Activated T-helper 1 cell treated with Interleukin-2 at 50 U/mL for 16 hours (primary cell): ENCODE data around the gene NOD1.
"Not testable (repeated sequence)": the region's sequence is repeated elsewhere in the genome, so short reads cannot be mapped to it uniquely, and the experiment has no call there.

Experiments
- DNase-seq: peaks from one replicate; pipeline ENCODE4 v3.0.0-alpha.2; 2020; ENCODE audit warnings: low read depth

Gene NOD1

DNA sequence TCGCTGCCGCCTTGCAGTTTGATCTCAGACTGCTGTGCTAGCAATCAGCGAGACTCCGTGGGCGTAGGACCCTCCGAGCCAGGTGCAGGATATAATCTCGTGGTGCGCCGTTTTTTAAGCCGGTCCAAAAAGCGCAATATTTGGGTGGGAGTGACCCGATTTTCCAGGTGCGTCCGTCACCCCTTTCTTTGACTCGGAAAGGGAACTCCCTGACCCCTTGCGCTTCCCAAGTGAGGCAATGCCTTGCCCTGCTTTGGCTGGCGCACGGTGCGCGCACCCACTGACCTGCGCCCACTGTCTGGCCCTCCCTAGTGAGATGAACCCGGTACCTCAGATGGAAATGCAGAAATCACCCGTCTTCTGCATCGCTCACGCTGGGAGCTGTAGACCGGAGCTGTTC is 58.5 kb downstream of the NOD1 start:
- not testable (repeated sequence) for DNase-seq

DNA sequence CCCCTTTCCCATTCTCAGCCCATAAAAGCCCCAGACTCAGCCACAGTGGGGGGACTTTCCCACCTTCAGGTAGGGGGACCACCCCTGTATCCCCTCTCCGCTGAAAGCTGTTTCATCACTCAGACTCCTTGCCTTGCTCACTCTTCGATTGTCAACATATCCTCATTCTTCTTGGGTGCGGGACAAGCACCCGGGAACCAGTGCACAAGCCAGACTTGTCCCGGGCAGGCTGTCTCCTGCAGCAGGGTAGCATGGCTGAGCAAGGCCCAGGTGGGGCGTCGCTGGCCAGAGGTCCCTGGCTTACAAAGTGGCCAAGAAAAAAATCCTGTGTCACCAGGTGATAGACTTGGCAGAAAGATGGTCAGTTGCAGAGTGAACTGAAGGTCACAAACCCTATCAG is 64.7 kb downstream of the NOD1 start:
- no peak for DNase-seq

DNA sequence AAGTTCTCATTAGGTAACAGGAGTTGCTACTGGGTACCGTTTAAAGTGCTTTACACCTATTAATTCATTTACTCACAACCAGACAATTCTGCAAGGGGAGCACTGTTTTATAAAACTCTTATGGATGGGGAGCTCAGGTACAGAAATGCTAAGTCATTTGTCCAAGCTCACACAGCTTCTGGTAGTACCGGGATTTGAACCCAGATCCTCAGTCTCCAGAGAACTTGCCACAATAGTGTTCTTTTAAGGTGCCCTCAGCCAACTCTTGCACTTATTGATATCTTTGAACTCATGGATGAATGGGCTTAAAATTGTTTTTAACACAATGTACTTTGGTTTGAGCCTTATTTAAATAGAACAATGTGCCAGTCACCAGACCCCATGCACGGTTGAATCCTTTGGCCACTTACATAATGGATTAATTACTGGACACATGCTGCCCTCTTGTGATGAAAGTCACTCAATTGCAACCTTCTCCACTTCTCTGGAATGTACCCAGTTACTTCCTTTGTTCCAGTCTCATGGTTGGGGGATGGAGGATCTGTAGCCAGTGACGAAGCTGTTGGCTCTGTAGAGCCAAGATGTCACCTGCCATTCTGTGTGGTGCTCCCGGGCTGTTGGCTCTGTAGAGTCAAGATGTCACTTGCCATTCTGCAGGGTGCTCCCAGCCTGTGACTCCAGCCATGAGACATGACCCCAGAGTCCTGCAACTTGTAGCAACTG is 65.6 kb downstream of the NOD1 start:
- no peak for DNase-seq

- DNase-seq = no peak
Observed at GRCh38 chr7:30411897-30412296, 66.7 kb downstream of the NOD1 start.

DNA sequence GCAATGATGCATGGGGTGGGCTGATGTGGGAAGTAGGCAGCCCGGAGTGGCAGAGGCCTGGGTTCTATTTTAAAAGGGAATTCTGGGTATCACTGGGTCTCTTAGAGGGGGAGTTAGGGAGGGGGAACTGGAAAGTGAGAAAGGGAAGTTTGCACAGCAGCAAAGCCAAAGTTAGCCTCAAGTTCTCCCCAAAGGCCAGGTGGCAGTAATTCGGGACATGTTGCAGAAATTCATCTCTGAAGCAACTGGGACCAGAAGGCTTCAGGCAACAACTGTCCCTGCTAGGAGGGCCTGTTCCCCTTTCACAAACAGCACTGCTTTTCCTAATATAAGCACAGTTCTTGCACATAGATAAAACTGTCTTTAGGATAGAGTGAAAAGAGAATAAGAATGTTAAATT is 67.4 kb downstream of the NOD1 start:
- no peak for DNase-seq

- DNase-seq = no peak
Observed at GRCh38 chr7:30406664-30407425, 71.7 kb downstream of the NOD1 start.

DNA sequence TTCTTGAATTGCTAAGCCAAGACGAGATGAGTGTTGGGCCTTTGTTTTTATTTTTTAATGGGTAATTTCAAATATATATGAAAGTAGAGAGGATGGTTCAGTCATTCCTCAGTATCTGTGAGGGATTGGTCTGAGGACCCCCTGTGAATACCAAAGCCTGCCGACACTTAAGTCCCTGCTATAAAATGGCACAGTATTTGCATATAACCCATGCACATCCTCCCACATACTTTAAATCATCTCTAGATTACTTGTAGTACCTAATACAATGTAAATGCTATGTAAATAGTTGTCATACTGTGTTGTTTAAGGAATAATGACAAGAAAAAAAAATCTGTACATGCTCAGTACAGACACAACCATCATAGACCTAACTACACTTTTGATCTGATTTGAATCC is 73.4 kb downstream of the NOD1 start:
- DNase-seq = no peak

- DNase-seq = no peak
Observed at GRCh38 chr7:30403477-30403876, 75.1 kb downstream of the NOD1 start.

- no peak for DNase-seq
Observed at GRCh38 chr7:30396389-30396788, 82.2 kb downstream of the NOD1 start.

GRCh38 chr7:30395676-30396075 is 82.9 kb downstream of the NOD1 start:
- DNase-seq = no peak

- DNase-seq = no peak
Observed at GRCh38 chr7:30391806-30392205, 86.8 kb downstream of the NOD1 start.

DNA sequence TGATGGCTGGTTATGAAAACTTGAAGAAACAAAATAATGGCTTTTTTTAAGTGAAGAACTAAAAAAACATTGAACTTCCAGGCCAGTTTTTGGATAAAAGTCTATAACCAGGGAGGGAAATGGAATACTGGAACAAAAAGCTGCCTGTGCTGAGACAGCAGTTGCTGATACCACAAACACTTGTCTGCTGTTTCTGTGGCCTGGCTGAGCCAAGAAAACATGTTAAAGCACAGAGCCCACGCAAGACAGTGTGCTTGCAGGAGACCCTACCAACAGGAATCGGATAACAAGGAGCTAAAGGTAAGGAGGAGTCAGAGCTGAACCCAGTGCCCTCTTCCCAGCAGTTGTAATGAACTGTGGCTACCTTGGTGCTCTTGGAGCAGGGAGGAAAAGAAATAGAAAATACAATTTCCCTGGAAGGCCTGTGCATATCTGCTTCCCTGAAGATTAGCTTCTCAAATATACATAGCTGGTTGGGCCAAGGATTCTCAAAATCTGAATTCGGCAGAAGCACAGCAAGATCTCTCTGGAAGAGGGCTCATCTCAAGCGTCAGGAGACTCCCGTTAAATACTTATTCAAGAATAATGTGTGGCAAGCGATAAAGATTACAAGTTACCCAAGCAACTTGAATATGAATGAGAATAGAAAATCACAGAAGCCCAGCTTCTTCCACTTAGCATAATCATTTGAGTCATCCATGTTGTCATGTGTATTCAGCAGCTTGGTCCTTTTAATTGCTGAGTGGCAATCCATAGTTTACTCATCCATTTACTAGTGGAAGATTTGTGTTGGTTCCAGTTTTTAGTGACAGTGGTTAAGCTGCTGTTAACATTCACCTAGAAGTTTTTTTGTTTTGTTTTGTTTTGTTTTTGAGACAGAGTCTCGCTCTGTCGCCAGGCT is 87.6 kb downstream of the NOD1 start:
- no peak for DNase-seq

DNA sequence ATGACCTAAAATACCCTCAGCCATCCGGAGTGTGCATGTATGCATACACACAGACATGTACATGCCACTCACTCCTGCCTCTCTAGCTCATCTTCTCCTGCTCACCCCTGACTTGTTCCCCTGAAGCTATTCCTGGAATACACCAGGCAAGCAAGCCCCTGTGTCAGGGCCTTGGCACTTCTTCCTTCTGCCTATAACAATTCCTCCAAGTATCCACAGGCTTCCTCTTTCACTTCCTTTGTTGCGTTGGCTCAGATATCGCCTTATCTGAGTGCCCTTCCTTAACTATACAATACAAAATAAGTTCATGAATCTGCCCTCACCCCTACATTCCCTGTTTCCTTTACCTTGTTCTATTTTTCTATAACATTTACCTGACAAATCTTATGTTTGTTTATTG is 88.8 kb downstream of the NOD1 start:
- no peak for DNase-seq

DNA sequence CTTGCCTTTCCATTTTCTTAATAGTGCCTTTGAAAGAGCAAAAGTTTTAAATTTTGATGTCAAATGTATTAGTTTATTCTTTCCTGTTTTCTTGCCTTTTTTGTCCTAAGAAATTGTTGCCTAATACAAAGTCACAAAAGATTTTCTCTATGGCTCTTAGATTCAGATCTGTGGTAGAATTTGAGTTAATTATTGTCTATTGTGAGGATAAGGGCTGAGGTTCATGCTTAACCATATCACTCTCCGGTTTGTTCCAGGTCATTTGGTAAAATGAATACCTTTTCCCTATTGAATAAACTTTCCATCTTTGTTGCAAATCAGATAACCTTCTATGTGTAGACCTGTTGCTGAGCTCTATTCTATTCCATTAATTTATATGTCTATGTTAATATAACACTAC is 96.0 kb downstream of the NOD1 start:
- no peak for DNase-seq

- not testable (repeated sequence) for DNase-seq
Observed at GRCh38 chr7:30380824-30381223, 97.8 kb downstream of the NOD1 start.

DNA sequence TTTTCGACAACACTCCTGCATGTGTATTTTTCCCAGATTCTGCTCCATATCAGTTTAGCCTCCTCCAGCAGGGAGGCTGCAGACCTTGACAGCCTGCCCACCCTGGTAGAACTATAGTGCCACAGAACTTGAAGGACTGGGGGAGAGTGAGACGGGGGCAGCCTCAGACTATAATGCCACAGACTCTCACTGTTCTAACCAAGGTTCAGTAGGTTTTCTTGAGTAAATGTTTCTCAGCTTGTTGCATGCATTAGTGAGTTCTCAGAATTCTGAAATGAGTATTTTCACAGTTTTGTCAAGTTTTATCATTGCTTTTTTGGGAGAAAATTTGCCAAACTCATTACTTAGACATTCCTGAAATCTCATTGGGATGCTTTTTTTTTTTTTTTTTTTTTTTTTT is 98.3 kb downstream of the NOD1 start:
- no peak for DNase-seq

- DNase-seq = no peak
Observed at GRCh38 chr7:30379741-30380140, 98.8 kb downstream of the NOD1 start.

DNA sequence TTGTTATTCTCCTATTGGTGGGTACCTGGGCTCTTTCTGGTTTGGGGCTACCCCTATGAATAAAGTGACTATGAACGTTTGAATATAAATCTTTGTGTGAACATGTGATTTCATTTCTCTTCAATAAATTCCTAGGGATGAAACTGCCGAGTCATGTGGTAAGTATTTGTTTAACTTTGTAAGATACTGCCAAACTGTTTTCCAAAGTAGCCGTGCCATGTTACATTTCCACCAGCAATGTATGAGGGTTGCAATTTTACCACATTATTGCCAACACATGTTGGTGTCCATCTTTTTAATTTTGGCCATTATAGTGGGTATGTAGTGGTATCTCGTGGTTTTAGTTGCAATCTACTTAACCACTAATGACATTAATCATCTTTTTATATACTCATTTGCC is 99.5 kb downstream of the NOD1 start:
- DNase-seq = no peak

- DNase-seq = no peak
Observed at GRCh38 chr7:30378275-30378674, 100.3 kb downstream of the NOD1 start.
